Lower lobe of right lung (tissue), 2 donors: ENCODE measurements around the gene CREG2. TPM values are rescaled to one million over a fixed set of nuclear protein-coding genes. Genes with fewer than 3 reads are reported as not detected.

Source experiments
- ATAC-seq, 2 donors: fragments of 200-7000 bp; cut with Tn5 transposase; one replicate each; pipeline ENCODE4 v1.9.1; 2020 to 2022; ENCODE audit warnings: mild to moderate bottlenecking in 2 of 2, moderate library complexity in 2 of 2
- DNase-seq: peaks from one replicate; pipeline ENCODE4 v3.0.0-alpha.2; 2020
- H3K27ac ChIP-seq: fragments of 200-600 bp; one replicate; pipeline ENCODE4 v1.8.0; 2022
- H3K27me3 ChIP-seq: fragments of 200-600 bp; one replicate; pipeline ENCODE4 v1.8.0; 2022; ENCODE audit warnings: low read depth
- H3K36me3 ChIP-seq: fragments of 200-600 bp; one replicate; pipeline ENCODE4 v1.8.0; 2022; ENCODE audit warnings: mild to moderate bottlenecking
- H3K4me1 ChIP-seq: fragments of 200-600 bp; one replicate; pipeline ENCODE4 v1.8.0; 2022
- H3K4me3 ChIP-seq: fragments of 200-600 bp; one replicate; pipeline ENCODE4 v1.8.0; 2022; ENCODE audit warnings: mild to moderate bottlenecking
- H3K9me3 ChIP-seq: fragments of 200-600 bp; one replicate; pipeline ENCODE4 v1.8.0; 2022
- intact Hi-C: fragments of 100-400 bp; cut with DNase I; formaldehyde crosslinking; loops from one replicate; pipeline ENCODE4 v1.11.0; 2022
- total RNA-seq: library from RNA; stranded (reverse); fragmentation: NEBNext Ultra II Directional; extraction: Animal tissue kit (Norgen Biotek cat#: 25700); gene quantifications from one replicate; pipeline ENCODE4 v1.2.1, GENCODE V29; 2021
- TF ChIP-seq, protein P1 (sequence below): fragments of 200-600 bp; IDR thresholded peaks from one replicate; pipeline ENCODE4 v1.8.0; 2022; ENCODE audit warnings: antibody characterized with exemption, mild to moderate bottlenecking
- donor health status: DM: no; HTN: yes; CAD: no; lungs with severe emphysema.

Gene CREG2
- total RNA-seq, 1 donor from 2014 or later, result not detected

DNA sequence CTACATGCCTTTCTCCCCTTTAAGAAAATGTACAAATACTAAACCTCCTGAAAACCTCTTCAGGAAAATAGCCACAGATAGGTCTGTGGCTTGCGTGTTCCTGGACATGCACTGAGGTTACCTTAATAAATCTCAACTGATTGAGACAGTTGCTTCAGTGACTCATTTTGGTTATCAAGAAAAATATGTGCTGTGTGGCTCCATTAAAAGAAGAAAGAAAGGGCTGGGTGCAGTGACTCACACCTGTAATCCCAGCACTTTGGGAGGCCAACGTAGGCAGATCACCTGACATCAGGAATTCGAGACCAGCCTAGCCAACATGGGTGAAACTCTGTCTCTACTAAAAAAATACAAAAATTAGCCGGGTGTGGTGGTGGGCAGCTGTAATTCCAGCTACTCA lies 27.1 kb downstream of the CREG2 start:
- intact Hi-C loops, result no loop called here
- Histone ChIP-seq H3K36me3 (no peaks in the 10 kb centered on the region), H3K27ac (no peak overlapping the region), H3K27me3 (no peaks in the 10 kb centered on the region), H3K4me3 (no peak overlapping the region), H3K4me1 (no peaks in the 10 kb centered on the region), H3K9me3 (no peaks in the 10 kb centered on the region)
- no peak for DNase-seq
- no peak for ATAC-seq
- TF ChIP-seq, protein P1, sequence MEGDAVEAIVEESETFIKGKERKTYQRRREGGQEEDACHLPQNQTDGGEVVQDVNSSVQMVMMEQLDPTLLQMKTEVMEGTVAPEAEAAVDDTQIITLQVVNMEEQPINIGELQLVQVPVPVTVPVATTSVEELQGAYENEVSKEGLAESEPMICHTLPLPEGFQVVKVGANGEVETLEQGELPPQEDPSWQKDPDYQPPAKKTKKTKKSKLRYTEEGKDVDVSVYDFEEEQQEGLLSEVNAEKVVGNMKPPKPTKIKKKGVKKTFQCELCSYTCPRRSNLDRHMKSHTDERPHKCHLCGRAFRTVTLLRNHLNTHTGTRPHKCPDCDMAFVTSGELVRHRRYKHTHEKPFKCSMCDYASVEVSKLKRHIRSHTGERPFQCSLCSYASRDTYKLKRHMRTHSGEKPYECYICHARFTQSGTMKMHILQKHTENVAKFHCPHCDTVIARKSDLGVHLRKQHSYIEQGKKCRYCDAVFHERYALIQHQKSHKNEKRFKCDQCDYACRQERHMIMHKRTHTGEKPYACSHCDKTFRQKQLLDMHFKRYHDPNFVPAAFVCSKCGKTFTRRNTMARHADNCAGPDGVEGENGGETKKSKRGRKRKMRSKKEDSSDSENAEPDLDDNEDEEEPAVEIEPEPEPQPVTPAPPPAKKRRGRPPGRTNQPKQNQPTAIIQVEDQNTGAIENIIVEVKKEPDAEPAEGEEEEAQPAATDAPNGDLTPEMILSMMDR, result no peak

DNA sequence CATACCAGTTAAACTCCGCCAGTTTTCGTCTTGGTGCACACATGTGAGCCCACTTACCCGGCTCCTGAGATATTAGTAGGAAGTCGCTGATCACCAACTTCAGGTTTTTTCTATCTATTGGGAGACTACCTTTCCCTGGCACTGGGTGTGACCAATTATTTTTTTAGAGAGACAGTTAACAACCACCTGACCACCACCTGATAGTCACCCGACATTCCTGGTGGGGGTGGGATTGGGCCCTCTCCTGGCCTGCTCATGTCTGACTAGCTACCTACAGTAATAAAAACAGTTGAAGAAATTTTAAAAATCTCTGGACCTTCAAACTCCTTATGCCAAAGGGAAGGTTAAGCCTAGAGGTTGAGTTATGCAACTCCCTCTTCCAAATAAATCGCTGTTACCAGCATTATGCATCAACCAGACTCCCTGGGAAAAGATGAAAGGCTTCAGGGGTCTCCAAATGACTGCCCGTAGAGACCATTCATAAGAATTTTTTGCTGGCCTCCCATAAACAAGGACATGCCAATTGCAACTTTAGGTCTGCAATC lies 27.8 kb downstream of the CREG2 start:
- no peaks in the 10 kb centered on the region for H3K36me3 ChIP-seq
- TF ChIP-seq, protein P1, result no peak
- H3K9me3 ChIP-seq, result no peaks in the 10 kb centered on the region
- H3K4me1 ChIP-seq, result no peaks in the 10 kb centered on the region
- ATAC-seq, result no peak
- H3K27me3 ChIP-seq, result no peaks in the 10 kb centered on the region
- intact Hi-C loops, result no loop called here
- DNase-seq, result no peak
- no peak overlapping the region for H3K4me3 ChIP-seq
- no peak overlapping the region for H3K27ac ChIP-seq

DNA sequence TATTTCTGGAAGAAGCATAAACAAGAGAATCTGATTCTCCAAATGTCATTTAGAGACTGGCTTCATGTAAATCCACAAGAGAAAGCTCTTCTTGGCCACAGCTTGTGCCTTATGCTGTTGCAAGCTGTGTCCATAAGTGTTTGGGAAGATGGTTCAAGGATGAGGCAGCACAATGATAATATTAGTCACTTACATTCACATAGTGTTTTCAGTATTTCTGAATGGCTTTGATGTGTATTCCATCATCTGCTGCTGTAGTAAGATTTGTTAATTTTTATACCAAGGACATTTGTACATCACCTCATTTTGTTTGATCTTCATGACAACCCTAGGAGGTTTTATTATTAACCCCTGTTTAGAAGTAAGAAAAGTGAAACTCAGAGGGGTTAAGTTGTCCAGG lies 29.9 kb downstream of the CREG2 start:
- H3K27ac ChIP-seq, result no peak overlapping the region
- intact Hi-C loops, result no loop called here
- TF ChIP-seq, protein P1, result no peak
- DNase-seq, result no peak
- H3K27me3 ChIP-seq, result no peaks in the 10 kb centered on the region
- no peak for ATAC-seq
- H3K9me3 ChIP-seq, result no peaks in the 10 kb centered on the region
- H3K4me1 ChIP-seq, result no peaks in the 10 kb centered on the region
- H3K4me3 ChIP-seq, result no peak overlapping the region
- H3K36me3 ChIP-seq, result no peaks in the 10 kb centered on the region

DNA sequence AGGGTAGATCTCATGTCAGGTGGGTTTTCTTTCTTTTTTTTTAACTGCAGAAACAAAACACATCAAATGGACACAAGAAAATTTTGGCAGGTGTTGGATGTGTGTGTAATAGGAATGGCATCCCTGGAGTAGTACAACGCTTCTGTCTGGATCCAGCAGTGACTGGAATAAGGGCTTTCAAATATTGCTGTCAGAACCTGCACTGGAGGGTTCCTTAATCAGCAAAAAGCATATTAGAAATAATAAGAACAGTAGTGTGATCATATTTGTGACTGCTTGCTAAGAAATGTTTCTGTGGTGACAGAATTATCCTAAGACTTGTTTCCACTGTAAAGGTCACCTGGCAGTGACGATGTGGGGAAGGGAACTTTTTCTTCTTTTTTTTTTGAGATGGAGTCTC lies 30.8 kb downstream of the CREG2 start:
- ATAC-seq, result no peak
- intact Hi-C loops, result no loop called here
- DNase-seq, result no peak
- no peak overlapping the region for H3K4me3 ChIP-seq
- H3K27me3 ChIP-seq, result no peaks in the 10 kb centered on the region
- H3K27ac ChIP-seq, result no peak overlapping the region
- H3K4me1 ChIP-seq, result no peaks in the 10 kb centered on the region
- no peaks in the 10 kb centered on the region for H3K36me3 ChIP-seq
- no peaks in the 10 kb centered on the region for H3K9me3 ChIP-seq
- TF ChIP-seq, protein P1, result no peak

DNA sequence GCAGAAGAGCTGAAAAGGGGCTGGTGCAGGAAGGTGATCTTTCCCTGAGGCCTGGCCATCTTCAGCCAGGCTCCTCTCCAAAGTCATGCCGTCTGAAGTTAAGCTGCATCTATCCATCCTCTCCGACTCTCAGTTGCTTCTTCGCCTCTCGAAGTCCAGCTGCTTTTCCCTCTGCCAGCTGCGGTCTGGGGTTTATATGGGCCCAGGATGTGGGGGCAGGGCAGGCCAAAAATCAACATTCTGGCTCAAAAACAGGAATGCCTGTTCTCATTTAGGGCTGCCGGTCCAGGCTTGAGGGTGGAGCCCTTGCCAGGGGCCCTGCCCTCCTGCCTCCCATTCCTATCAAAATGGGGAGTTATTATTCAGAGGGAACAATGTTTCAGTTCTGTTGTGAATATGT lies 31.2 kb downstream of the CREG2 start:
- H3K36me3 ChIP-seq, result no peaks in the 10 kb centered on the region
- no peak overlapping the region for H3K4me3 ChIP-seq
- TF ChIP-seq, protein P1, result no peak
- H3K4me1 ChIP-seq, result no peaks in the 10 kb centered on the region
- no peak for ATAC-seq
- intact Hi-C loops, result no loop called here
- no peaks in the 10 kb centered on the region for H3K27me3 ChIP-seq
- H3K27ac ChIP-seq, result no peak overlapping the region
- no peak for DNase-seq
- H3K9me3 ChIP-seq, result no peaks in the 10 kb centered on the region
